Ovary (tissue), 9 donors: ENCODE data around the gene IRF4. TPM values are rescaled to one million over a fixed set of nuclear protein-coding genes. Genes with fewer than 3 reads are reported as not detected.

Source experiments
- DNase-seq, 5 donors: peaks; one replicate each; pipeline ENCODE4 v3.0.0-alpha.2; 2019 to 2020
- H3K27ac ChIP-seq, 2 donors: fragments of 200-600 bp; one replicate each; pipeline versions ENCODE4 v1.5.1 to v1.8.0; 2019 to 2022
- H3K27me3 ChIP-seq: fragments of 200-600 bp; one replicate; pipeline ENCODE4 v1.8.0; 2022
- H3K36me3 ChIP-seq: fragments of 200-600 bp; sonication (generic); one replicate; pipeline ENCODE4 v1.5.1; 2019
- H3K4me1 ChIP-seq: one replicate; pipeline ENCODE4 v1.8.1; 2013; ENCODE audit warnings: mild to moderate bottlenecking, moderate library complexity; ENCODE audit not compliant: insufficient read depth
- H3K4me3 ChIP-seq: fragments of 200-600 bp; sonication (generic); one replicate; pipeline ENCODE4 v1.5.1; 2017
- H3K9me3 ChIP-seq, 2 donors: fragments of 200-600 bp in 1 of 2; sonication (generic) in 1 of 2; one replicate each; pipeline versions ENCODE4 v1.5.1 to v1.8.1; 2013 to 2019; ENCODE audit warnings: mild to moderate bottlenecking in 1 of 2, moderate library complexity in 1 of 2
- EP300 ChIP-seq: sonication (generic); formaldehyde crosslinking; IDR thresholded peaks from one replicate; pipeline ENCODE4 v1.6.1; 2017; ENCODE audit warnings: antibody characterized with exemption
- POLR2A ChIP-seq: fragments of 450-650 bp; IDR thresholded peaks from one replicate; pipeline ENCODE4 v1.6.1; 2017; ENCODE audit warnings: antibody characterized with exemption, mild to moderate bottlenecking, moderate library complexity
- WGBS, 3 donors: extraction: QIAGEN DNeasy Blood & Tissue Kit in 1 of 3; methylation state at CpG; one replicate each; pipeline versions ENCODE4 v1.1.5 to v1.1.7; 2013 to 2017; 5-methylcytosine and 5-hydroxymethylcytosine counted together
- intact Hi-C, 4 donors: fragments of 100-400 bp; cut with DNase I; formaldehyde crosslinking; loops; one replicate each; pipeline versions ENCODE4 v1.11.0 to v1.15.1; 2022 to 2023
- polyA plus RNA-seq, 2 donors: library from polyadenylated mRNA; stranded (reverse); fragments of 200-250 nt in 1 of 2; fragments of 350-450 nt in 1 of 2; fragmentation: Illumina TruSeq in 1 of 2; extraction: RNeasy Lipid Tissue Mini Kit (QIAGEN cat#74804) in 1 of 2; gene quantifications; one replicate each; pipeline ENCODE4 v1.2.3, GENCODE V29; 2013 to 2014
- total RNA-seq, 7 donors: library from RNA; depleted of rRNA in 2 of 7; stranded (reverse); fragments of >200 nt in 2 of 7; fragmentation: NEBNext Ultra II Directional in 3 of 7; extraction: Animal tissue kit (Norgen Biotek cat#: 25700) in 3 of 7; gene quantifications; one replicate each; pipeline versions ENCODE4 v1.1.0 to v1.2.4, GENCODE V29; 2016 to 2023
- TF ChIP-seq, protein P1 (sequence below), 3 donors: fragments of 450-650 bp in 2 of 3; fragments of 200-600 bp in 1 of 3; IDR thresholded peaks; one replicate each; pipeline versions ENCODE4 v1.5.1 to v1.8.0; 2016 to 2022; ENCODE audit warnings: antibody characterized with exemption in 3 of 3, mild to moderate bottlenecking in 1 of 3
- donor health status: DM: no; HTN: no; CAD: no; lungs with moderate emphysema.
- donor health status: DM: no; HTN: no; CAD: no.
- donor health status: Bipolar disorder and iron deficiency.
- donor health status: DM: yes; HTN: yes; CAD: no.
- donor health status: DM: no; HTN: no; CAD: no.
- donor health status: DM: yes; HTN: yes; CAD: no.

Gene IRF4
- total and polyA plus RNA-seq, 9 donors: 0.12 to 20.7 (median 1.0) TPM

- H3K27me3 ChIP-seq: no peaks in the 10 kb centered on the region
- no peaks in the 10 kb centered on the region for H3K9me3 ChIP-seq
- 78 to 80% (median 79%) methylated on average over 18 of the region's 18 CpGs for WGBS, 3 donors
- no peaks in the 10 kb centered on the region for H3K4me1 ChIP-seq
- no peak for TF ChIP-seq EP300
- no peak for TF ChIP-seq POLR2A
- TF ChIP-seq, protein P1, sequence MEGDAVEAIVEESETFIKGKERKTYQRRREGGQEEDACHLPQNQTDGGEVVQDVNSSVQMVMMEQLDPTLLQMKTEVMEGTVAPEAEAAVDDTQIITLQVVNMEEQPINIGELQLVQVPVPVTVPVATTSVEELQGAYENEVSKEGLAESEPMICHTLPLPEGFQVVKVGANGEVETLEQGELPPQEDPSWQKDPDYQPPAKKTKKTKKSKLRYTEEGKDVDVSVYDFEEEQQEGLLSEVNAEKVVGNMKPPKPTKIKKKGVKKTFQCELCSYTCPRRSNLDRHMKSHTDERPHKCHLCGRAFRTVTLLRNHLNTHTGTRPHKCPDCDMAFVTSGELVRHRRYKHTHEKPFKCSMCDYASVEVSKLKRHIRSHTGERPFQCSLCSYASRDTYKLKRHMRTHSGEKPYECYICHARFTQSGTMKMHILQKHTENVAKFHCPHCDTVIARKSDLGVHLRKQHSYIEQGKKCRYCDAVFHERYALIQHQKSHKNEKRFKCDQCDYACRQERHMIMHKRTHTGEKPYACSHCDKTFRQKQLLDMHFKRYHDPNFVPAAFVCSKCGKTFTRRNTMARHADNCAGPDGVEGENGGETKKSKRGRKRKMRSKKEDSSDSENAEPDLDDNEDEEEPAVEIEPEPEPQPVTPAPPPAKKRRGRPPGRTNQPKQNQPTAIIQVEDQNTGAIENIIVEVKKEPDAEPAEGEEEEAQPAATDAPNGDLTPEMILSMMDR (IDR thresholded peaks at IDR 0.05): no peak
- no peak overlapping the region for H3K27ac ChIP-seq
- no peak overlapping the region for H3K4me3 ChIP-seq
- H3K36me3 ChIP-seq: no peaks in the 10 kb centered on the region
- DNase-seq: no peak
- intact Hi-C loops: no loop called here
Measured at GRCh38 chr6:444653-445275, 53.2 kb downstream of the IRF4 start.

DNA sequence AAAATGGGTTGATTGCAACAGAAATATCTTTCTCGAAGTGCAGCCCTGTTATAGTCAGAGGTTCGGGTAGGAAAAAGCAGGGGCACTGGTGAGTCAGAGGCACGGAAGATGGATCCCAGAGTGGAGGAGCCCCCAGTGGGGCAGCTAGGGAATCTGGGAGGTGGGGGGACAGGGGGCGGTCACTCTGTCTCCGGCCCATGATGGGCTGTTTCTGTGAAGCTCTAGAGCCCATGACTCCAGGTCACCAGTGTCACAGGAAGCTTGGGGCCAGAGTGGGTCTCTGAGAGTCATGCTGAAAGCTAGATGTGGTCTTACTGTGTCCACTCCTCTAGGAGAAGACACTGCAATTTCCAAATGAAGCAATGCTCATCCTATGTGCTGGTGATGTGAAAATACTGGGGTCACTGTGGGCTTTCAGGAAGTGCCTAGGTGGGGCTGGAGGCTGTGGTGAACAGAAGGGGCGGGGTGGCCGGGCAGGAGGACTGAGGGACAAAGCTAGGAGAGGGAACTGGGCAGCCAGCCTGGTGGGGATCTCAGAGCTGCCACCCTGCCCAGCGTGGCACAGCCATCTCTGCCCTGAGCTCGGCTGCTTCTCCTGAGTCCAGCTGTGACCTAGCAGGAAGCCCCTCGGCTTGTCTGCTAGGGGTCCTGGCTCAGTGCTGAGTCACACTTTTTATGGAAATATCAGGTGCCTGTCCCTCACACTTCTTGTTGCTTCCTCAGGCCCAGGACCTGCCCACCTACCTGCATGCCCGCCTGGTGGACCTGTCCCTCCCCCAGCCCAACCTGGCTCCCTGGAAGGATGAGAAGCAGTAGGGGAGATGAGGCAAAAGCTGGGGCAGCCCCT lies 54.2 kb downstream of the IRF4 start:
- H3K4me3 ChIP-seq: no peak overlapping the region
- no peaks in the 10 kb centered on the region for H3K4me1 ChIP-seq
- H3K27ac ChIP-seq: no peak overlapping the region
- no peak for TF ChIP-seq EP300
- TF ChIP-seq, protein P1 (IDR thresholded peaks at IDR 0.05): no peak
- TF ChIP-seq POLR2A: no peak
- no peaks in the 10 kb centered on the region for H3K27me3 ChIP-seq
- H3K9me3 ChIP-seq: no peaks in the 10 kb centered on the region
- no peaks in the 10 kb centered on the region for H3K36me3 ChIP-seq
- WGBS, 3 donors: 73 to 80% (median 75%) methylated on average over 11 of the region's 11 CpGs
- intact Hi-C loops: no loop called here
- DNase-seq: no peak

GRCh38 chr6:446418-447366 lies 55.1 kb downstream of the IRF4 start:
- no peaks in the 10 kb centered on the region for H3K9me3 ChIP-seq
- no peak overlapping the region for H3K4me3 ChIP-seq
- H3K36me3 ChIP-seq: no peaks in the 10 kb centered on the region
- TF ChIP-seq, protein P1 (IDR thresholded peaks at IDR 0.05): no peak
- TF ChIP-seq EP300: no peak
- no peak for TF ChIP-seq POLR2A
- no peaks in the 10 kb centered on the region for H3K27me3 ChIP-seq
- 71 to 80% (median 72%) methylated on average over 28 of the region's 28 CpGs for WGBS, 3 donors
- intact Hi-C loops: no loop called here
- no peak overlapping the region for H3K27ac ChIP-seq
- no peaks in the 10 kb centered on the region for H3K4me1 ChIP-seq
- no peak for DNase-seq
